Stimulated activated CD8-positive, alpha-beta memory T cell treated with anti-CD3 and anti-CD28 coated beads, Interleukin-4, amount 100 ng/mL, for 48 hours (primary cell): ENCODE data around the gene CRAMP1.
A peak's percentile ranks its signal among the peaks of the same experiment; 100 is the strongest.

Experiments
- DNase-seq: peaks from one replicate; pipeline ENCODE4 v3.0.0-alpha.2; 2020

Gene CRAMP1

GRCh38 chr16:1634541-1634940, 22.4 kb downstream of the CRAMP1 start:
- no peak for DNase-seq

GRCh38 chr16:1635070-1635469, 22.9 kb downstream of the CRAMP1 start:
- peak; percentile 34 for DNase-seq

- DNase-seq: no peak
Observed at GRCh38 chr16:1637526-1637925, 25.4 kb downstream of the CRAMP1 start.

GRCh38 chr16:1638757-1639156, 26.6 kb downstream of the CRAMP1 start:
- no peak for DNase-seq

GRCh38 chr16:1639282-1639681, 27.1 kb downstream of the CRAMP1 start:
- no peak for DNase-seq

- DNase-seq: no peak
Observed at GRCh38 chr16:1639860-1640259, 27.7 kb downstream of the CRAMP1 start.

GRCh38 chr16:1640261-1640941, 28.2 kb downstream of the CRAMP1 start:
- DNase-seq: no peak

- DNase-seq: no peak
Observed at GRCh38 chr16:1641261-1641660, 29.1 kb downstream of the CRAMP1 start.

- DNase-seq: no peak
Observed at GRCh38 chr16:1642148-1642547, 30.0 kb downstream of the CRAMP1 start.

GRCh38 chr16:1642753-1643152, 30.6 kb downstream of the CRAMP1 start:
- DNase-seq: no peak

GRCh38 chr16:1643521-1643920, 31.4 kb downstream of the CRAMP1 start:
- DNase-seq: no peak

- DNase-seq: peak; percentile 50
Observed at GRCh38 chr16:1645914-1646525, 33.9 kb downstream of the CRAMP1 start.

- DNase-seq: no peak
Observed at GRCh38 chr16:1647856-1648255, 35.7 kb downstream of the CRAMP1 start.

GRCh38 chr16:1650131-1650530, 38.0 kb downstream of the CRAMP1 start:
- no peak for DNase-seq

GRCh38 chr16:1651094-1651973, 39.2 kb downstream of the CRAMP1 start:
- DNase-seq: no peak

GRCh38 chr16:1651974-1652312, 39.8 kb downstream of the CRAMP1 start:
- DNase-seq: no peak

- no peak for DNase-seq
Observed at GRCh38 chr16:1653023-1653422, 40.9 kb downstream of the CRAMP1 start.

- DNase-seq: no peak
Observed at GRCh38 chr16:1654505-1655268, 42.5 kb downstream of the CRAMP1 start.

- no peak for DNase-seq
Observed at GRCh38 chr16:1655269-1655807, 43.2 kb downstream of the CRAMP1 start.

- DNase-seq: no peak
Observed at GRCh38 chr16:1655909-1656807, 44.0 kb downstream of the CRAMP1 start.

GRCh38 chr16:1656808-1657617, 44.9 kb downstream of the CRAMP1 start:
- DNase-seq: no peak
